ENCODE measurements around the gene CNTNAP2.

Gene CNTNAP2

GRCh38 chr7:147980826-147981813, 1864.5 kb downstream of the CNTNAP2 start:
- Histone ChIP-seq H3K27ac (no peak overlapping the region), H3K4me3 (no peak overlapping the region), H3K9me3 (ENCODE audit: low read depth, low read length) (no peaks in the 10 kb centered on the region), H3K9ac (ENCODE audit: insufficient read length) (no peak overlapping the region), H3K36me3 (ENCODE audit: insufficient read depth, low read length) (no peaks in the 10 kb centered on the region)
- TF ChIP-seq FOXP2 (optimal IDR thresholded peaks at IDR 0.05; ENCODE audit: control extremely low read depth, extremely low read length, insufficient read depth) (no peak), POLR2AphosphoS5 (IDR thresholded peaks at IDR 0.05; ENCODE audit: borderline replicate concordance, low read depth, low read length) (no peak), EZH2 (IDR thresholded peaks at IDR 0.05) (no peak)
- no peak for DNase-seq (ENCODE audit: low read depth, low spot score)

GRCh38 chr7:147982307-147982706, 1865.7 kb downstream of the CNTNAP2 start:
- no peaks in the 10 kb centered on the region for H3K36me3 ChIP-seq (ENCODE audit: insufficient read depth, low read length)
- TF ChIP-seq POLR2AphosphoS5 (IDR thresholded peaks at IDR 0.05; ENCODE audit: borderline replicate concordance, low read depth, low read length), result no peak
- no peak for TF ChIP-seq EZH2 (IDR thresholded peaks at IDR 0.05)
- no peak for TF ChIP-seq FOXP2 (optimal IDR thresholded peaks at IDR 0.05; ENCODE audit: control extremely low read depth, extremely low read length, insufficient read depth)
- no peaks in the 10 kb centered on the region for H3K9me3 ChIP-seq (ENCODE audit: low read depth, low read length)
- H3K4me3 ChIP-seq, result no peak overlapping the region
- H3K27ac ChIP-seq, result no peak overlapping the region
- DNase-seq (ENCODE audit: low read depth, low spot score), result no peak
- no peak overlapping the region for H3K9ac ChIP-seq (ENCODE audit: insufficient read length)

GRCh38 chr7:147984265-147984664, 1867.7 kb downstream of the CNTNAP2 start:
- H3K9ac ChIP-seq (ENCODE audit: insufficient read length), result no peak overlapping the region
- no peak for DNase-seq (ENCODE audit: low read depth, low spot score)
- H3K36me3 ChIP-seq (ENCODE audit: insufficient read depth, low read length), result no peaks in the 10 kb centered on the region
- no peaks in the 10 kb centered on the region for H3K9me3 ChIP-seq (ENCODE audit: low read depth, low read length)
- no peak overlapping the region for H3K4me3 ChIP-seq
- no peak overlapping the region for H3K27ac ChIP-seq
- TF ChIP-seq EZH2 (IDR thresholded peaks at IDR 0.05), result no peak
- TF ChIP-seq FOXP2 (optimal IDR thresholded peaks at IDR 0.05; ENCODE audit: control extremely low read depth, extremely low read length, insufficient read depth), result no peak
- TF ChIP-seq POLR2AphosphoS5 (IDR thresholded peaks at IDR 0.05; ENCODE audit: borderline replicate concordance, low read depth, low read length), result no peak

GRCh38 chr7:147990079-147990478, 1873.5 kb downstream of the CNTNAP2 start:
- H3K9me3 ChIP-seq (ENCODE audit: low read depth, low read length), result no peaks in the 10 kb centered on the region
- no peaks in the 10 kb centered on the region for H3K36me3 ChIP-seq (ENCODE audit: insufficient read depth, low read length)
- TF ChIP-seq FOXP2 (optimal IDR thresholded peaks at IDR 0.05; ENCODE audit: control extremely low read depth, extremely low read length, insufficient read depth) (no peak), POLR2AphosphoS5 (IDR thresholded peaks at IDR 0.05; ENCODE audit: borderline replicate concordance, low read depth, low read length) (no peak), EZH2 (IDR thresholded peaks at IDR 0.05) (no peak)

GRCh38 chr7:147990942-147991341, 1874.3 kb downstream of the CNTNAP2 start:
- Histone ChIP-seq H3K36me3 (ENCODE audit: insufficient read depth, low read length) (no peaks in the 10 kb centered on the region), H3K9me3 (ENCODE audit: low read depth, low read length) (no peaks in the 10 kb centered on the region), H3K4me3 (no peak overlapping the region), H3K27ac (no peak overlapping the region), H3K9ac (ENCODE audit: insufficient read length) (no peak overlapping the region)
- TF ChIP-seq POLR2AphosphoS5 (IDR thresholded peaks at IDR 0.05; ENCODE audit: borderline replicate concordance, low read depth, low read length), result no peak
- no peak for TF ChIP-seq FOXP2 (optimal IDR thresholded peaks at IDR 0.05; ENCODE audit: control extremely low read depth, extremely low read length, insufficient read depth)
- no peak for TF ChIP-seq EZH2 (IDR thresholded peaks at IDR 0.05)
- no peak for DNase-seq (ENCODE audit: low read depth, low spot score)

More at GRCh38 chr7:147990079-147990478, 1873.5 kb downstream of the CNTNAP2 start:
- Histone ChIP-seq H3K4me3 (no peak overlapping the region), H3K27ac (no peak overlapping the region), H3K9ac (ENCODE audit: insufficient read length) (no peak overlapping the region)
- no peak for DNase-seq (ENCODE audit: low read depth, low spot score)

- TF ChIP-seq POLR2AphosphoS5 (IDR thresholded peaks at IDR 0.05; ENCODE audit: borderline replicate concordance, low read depth, low read length), result no peak
- TF ChIP-seq FOXP2 (optimal IDR thresholded peaks at IDR 0.05; ENCODE audit: control extremely low read depth, extremely low read length, insufficient read depth), result no peak
- TF ChIP-seq EZH2 (IDR thresholded peaks at IDR 0.05), result no peak
- Histone ChIP-seq H3K36me3 (ENCODE audit: insufficient read depth, low read length) (no peaks in the 10 kb centered on the region), H3K9me3 (ENCODE audit: low read depth, low read length) (no peaks in the 10 kb centered on the region), H3K9ac (ENCODE audit: insufficient read length) (no peak overlapping the region), H3K4me3 (no peak overlapping the region), H3K27ac (no peak overlapping the region)
- no peak for DNase-seq (ENCODE audit: low read depth, low spot score)
Observed at GRCh38 chr7:147992698-147993097, 1876.1 kb downstream of the CNTNAP2 start.

- TF ChIP-seq FOXP2 (optimal IDR thresholded peaks at IDR 0.05; ENCODE audit: control extremely low read depth, extremely low read length, insufficient read depth) (no peak), EZH2 (IDR thresholded peaks at IDR 0.05) (no peak), POLR2AphosphoS5 (IDR thresholded peaks at IDR 0.05; ENCODE audit: borderline replicate concordance, low read depth, low read length) (no peak)
- no peak for DNase-seq (ENCODE audit: low read depth, low spot score)
Observed at GRCh38 chr7:147997636-147998035, 1881.0 kb downstream of the CNTNAP2 start.

GRCh38 chr7:147999962-148000361, 1883.4 kb downstream of the CNTNAP2 start:
- no peak overlapping the region for H3K27ac ChIP-seq
- H3K4me3 ChIP-seq, result no peak overlapping the region
- no peaks in the 10 kb centered on the region for H3K9me3 ChIP-seq (ENCODE audit: low read depth, low read length)
- no peak for DNase-seq (ENCODE audit: low read depth, low spot score)
- H3K9ac ChIP-seq (ENCODE audit: insufficient read length), result no peak overlapping the region
- no peak for TF ChIP-seq POLR2AphosphoS5 (IDR thresholded peaks at IDR 0.05; ENCODE audit: borderline replicate concordance, low read depth, low read length)
- no peak for TF ChIP-seq FOXP2 (optimal IDR thresholded peaks at IDR 0.05; ENCODE audit: control extremely low read depth, extremely low read length, insufficient read depth)
- no peak for TF ChIP-seq EZH2 (IDR thresholded peaks at IDR 0.05)
- H3K36me3 ChIP-seq (ENCODE audit: insufficient read depth, low read length), result no peaks in the 10 kb centered on the region

More at GRCh38 chr7:147997636-147998035, 1881.0 kb downstream of the CNTNAP2 start:
- no peak overlapping the region for H3K9ac ChIP-seq (ENCODE audit: insufficient read length)
- H3K9me3 ChIP-seq (ENCODE audit: low read depth, low read length), result no peaks in the 10 kb centered on the region
- H3K36me3 ChIP-seq (ENCODE audit: insufficient read depth, low read length), result no peaks in the 10 kb centered on the region
- no peak overlapping the region for H3K4me3 ChIP-seq
- H3K27ac ChIP-seq, result no peak overlapping the region
